Measurements from ENCODE around the gene NUP43.
"Not testable (repeated sequence)": the region's sequence is repeated elsewhere in the genome, so short reads cannot be mapped to it uniquely, and the experiment has no call there.

NUP43 gene

DNA sequence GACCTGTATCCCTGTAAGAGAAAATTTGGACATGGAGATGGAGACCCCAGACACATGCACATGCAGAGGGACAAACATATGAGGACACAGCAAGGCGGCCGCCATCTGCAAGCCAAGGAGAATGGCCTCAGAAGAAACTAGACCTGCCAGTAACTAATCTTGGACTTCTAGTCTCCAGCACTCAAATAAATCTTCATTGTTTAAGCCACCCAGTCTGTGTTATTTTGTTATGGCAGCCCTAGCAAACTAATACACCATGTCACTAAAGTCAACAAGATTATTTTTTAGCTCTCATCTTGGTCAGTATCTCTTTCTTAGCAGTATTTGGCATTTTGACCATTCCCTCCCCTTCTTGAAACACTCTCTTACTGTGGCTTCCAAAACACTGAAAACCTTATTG is 55.1 kb downstream of the NUP43 start:
- no peak for DNase-seq (ENCODE audit: low spot score)

DNA sequence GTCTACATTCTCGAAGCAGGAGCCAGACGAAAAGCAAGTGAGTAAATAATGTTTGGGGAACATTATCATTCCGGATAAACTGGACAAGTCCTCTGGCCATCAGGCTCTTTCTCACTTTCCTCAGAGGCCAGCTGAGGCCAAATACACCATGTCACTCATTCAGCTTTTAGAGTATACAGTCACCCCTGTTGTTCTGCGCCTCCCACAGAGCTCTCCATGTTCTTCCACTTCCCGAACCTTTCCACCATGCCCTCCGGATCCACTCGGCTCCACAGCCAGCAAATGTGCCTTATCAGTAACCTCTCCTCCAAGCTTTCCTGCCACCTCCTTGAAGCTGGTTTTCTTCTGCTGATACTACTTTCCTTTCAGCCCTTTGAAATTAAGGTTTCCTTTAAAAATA is 60.1 kb downstream of the NUP43 start:
- no peak for DNase-seq (ENCODE audit: low spot score)

DNA sequence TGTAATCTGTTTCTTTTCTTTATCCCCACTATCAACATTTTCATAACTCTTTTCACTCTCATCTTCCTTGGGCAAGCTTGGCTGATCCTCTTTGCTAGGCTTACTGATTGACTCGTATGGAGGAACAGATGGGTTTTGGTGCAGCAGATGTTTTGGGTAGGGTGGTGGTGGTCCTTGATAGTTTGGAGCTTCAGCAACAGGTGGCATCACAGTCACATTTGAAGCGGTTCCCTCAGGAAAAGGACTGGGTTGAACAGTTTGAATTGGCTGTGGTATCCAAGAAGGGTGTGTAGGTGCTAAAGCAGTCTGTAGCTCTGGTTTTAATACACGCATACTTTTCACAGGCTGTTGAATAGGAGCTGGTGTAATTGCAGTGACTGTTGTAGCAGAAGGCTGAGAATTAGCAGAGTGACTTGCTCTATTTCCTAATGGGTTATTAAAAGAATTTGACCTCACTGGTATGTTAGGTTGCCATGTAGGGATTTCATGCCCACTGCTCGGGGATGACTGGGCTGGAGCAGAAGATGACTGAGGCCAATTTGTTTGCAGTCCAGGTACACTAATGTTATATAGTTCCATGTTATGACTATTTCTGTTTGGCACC is 63.0 kb downstream of the NUP43 start:
- no peak for DNase-seq (ENCODE audit: low spot score)

DNA sequence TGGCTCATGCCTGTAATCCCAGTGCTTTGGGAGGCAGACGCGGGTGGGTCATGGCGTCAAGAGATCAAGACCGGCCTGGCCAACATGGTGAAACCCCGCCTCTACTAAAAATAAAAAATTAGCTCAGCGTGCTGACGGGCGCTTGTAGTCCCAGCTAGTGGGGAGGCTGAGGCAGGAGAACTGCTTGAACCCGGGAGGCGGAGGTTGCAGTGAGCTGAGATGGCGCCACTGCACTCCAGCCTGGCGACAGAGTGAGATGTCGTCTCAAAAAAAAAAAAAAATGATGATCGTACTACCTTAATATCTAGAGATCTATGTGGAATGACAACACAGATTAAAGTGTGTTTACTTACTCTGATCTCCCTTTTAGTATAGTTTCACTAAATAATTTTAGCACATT is 64.5 kb downstream of the NUP43 start:
- not testable (repeated sequence) for DNase-seq (ENCODE audit: low spot score)

DNA sequence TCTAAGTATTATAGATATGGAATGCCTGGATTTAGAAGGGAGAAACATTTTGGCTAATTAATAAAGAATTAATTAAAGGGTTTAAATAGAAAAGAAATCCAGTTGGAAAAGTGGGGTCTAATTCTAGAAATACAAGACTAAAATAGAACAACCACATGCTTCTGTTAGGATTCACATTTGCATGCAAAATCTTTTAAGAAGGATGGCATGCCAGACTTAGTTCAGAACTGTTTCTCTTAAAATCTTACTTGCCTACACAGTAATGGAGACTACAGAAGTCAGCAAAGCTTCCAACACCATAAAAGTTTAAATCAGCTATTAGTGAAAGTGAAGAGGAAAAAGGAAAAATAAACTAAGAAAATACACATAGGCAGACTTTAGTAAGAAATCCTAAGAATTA is 65.1 kb downstream of the NUP43 start:
- no peak for DNase-seq (ENCODE audit: low spot score)

DNA sequence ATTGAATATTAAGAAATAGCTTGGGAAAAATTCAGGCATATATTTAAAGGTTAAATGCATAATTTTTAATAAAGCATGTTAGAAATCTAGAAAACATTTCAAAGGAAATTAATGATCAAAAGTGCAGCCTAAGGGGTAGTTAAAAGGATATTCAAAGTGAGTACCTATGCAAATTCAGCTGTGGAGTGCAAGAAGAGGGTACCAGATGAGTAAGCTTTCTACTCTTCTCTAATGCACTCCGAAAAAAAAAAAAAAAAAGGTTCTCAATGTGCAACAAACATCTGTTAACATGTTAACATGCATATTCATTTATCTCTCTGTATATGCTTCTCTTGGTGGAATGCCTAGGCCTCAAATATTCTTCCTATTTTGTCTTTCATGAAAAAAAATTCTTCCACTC is 65.8 kb downstream of the NUP43 start:
- DNase-seq (ENCODE audit: low spot score): no peak

Data from LoVo (cell line).